GM04504 (cell line): Measurements from ENCODE around the gene INA.
"Not testable (repeated sequence)": the region's sequence is repeated elsewhere in the genome, so short reads cannot be mapped to it uniquely, and the experiment has no call there.

Source experiments
- DNase-seq: peaks from one replicate; pipeline ENCODE4 v3.0.0-alpha.2; 2012; ENCODE audit warnings: low read depth

The INA gene

DNA sequence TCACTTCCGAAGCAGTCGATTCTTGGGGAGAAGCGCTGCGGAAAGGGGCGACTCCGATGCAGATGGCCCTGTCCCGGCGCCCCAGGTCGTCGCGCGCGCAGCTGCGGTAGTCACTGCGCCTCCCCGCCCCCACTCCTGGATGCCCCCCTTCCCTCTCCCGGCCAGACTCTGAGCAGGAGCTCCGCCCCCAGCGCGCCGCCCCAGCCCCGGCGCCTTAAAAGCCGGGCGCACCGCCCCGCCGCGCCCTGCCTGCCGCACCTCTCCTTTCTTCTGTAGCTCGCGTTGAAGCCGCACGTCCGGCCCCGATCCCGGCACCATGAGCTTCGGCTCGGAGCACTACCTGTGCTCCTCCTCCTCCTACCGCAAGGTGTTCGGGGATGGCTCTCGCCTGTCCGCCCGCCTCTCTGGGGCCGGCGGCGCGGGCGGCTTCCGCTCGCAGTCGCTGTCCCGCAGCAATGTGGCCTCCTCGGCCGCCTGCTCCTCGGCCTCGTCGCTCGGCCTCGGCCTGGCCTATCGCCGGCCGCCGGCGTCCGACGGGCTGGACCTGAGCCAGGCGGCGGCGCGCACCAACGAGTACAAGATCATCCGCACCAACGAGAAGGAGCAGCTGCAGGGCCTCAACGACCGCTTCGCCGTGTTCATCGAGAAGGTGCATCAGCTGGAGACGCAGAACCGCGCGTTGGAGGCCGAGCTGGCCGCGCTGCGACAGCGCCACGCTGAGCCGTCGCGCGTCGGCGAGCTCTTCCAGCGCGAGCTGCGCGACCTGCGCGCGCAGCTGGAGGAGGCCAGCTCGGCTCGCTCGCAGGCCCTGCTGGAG is at the start of gene INA:
Gene INA, plus strand, starts transcription at position 243 of the 817 bp plus-strand sequence. Its CDS starts 74 bp downstream, at position 317.
- DNase-seq, result no peak

DNA sequence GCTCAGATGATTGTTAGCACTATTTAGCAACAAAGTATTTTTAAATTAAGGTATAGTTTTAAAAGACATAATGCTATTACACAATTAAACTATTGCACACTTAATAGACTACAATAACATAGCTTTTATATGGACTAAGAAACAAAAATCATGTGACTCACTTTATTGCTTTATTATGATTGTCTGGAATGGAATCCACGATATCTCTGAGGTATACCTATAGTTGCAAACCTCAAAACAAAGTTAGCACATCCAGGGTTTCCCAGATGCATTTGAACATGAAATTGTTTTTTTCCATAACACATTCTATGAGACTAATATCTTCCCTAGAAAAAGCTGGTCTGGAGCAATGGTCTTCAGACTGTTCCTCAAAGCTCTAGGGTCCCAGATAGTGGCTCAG is 49.5 kb upstream of the INA start:
- no peak for DNase-seq

DNA sequence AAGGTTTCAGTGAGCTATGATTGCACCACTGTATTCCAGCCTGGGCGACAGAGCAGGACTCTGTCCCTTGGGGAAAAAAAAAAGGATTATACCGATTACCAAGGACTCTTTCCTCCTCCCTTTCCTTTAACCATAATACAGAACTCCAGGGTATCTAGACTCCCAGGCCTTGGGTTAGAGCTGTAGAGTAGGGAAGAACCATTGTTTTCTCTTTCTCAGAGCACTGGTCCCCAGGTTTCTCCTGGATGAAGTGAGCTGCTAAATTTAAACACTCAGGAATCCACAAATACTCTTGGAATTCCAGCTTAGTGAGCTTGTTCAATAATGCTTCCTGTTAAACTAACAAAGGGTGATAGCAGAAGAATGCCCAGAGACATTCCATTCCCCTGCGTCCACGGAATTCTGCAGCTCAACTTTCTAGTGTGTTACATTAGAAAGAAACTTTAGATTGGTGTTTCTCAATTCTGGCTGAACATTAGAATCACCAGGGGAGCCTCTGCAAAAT is 45.8 kb upstream of the INA start:
- DNase-seq, result peak; percentile 82

DNA sequence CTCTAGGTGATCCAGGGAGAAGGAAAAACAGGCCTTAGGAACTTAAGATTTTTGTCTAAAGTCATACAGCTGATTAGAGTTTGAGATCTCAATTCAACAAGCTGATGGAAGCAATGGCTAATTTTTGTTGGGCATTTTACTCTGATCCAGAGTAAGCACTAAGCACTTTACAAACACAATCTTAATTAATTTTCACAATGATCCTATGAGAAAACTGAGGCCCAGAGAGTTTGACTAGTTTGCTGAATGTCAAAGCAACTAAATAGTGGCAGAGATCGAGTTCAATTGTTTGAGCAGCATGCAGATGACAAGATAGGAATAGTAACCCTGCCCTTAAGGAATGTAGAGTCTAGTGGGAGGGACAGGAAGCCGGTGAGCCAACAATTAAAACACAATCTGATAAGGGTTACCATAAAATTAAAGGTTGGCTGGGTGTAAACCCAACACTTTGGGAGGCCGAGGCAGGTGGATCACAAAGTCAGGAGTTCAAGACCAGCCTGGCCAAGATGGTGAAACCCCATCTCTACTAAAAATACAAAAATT is 44.7 kb upstream of the INA start:
- no peak for DNase-seq

DNA sequence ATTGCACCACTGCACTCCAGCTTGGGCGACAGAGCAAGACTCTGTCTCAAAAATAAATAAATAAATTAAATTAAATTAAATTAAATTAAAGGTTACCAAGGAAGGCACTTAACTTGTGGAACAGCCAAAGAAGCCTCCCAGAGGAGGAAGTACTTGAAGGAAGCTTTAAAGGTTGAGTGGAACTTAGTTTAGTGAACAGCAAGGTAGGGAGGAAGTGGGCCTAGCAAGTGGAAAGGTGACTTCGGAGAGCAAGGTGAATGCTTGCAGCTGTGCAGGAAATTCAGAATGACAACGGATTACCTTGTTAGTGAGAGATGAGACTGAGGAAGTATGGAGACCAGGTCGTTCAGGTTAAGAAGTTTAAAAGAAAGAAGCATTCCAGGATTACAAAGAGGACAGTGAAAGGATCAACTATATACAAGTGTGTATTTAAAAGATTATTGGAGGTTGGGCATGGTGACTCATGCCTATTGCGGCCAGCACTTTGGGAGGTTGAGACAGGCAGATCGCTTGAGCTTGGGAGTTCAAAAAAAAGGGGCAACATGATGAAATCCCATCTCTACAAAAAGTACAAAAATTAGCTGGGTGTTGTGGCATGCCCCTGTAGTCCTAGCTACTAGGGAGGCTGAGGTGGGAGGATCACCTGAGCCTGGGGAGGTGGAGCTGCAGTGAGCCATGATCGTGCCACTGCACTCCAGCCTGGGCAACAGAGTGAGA is 44.0 kb upstream of the INA start:
- DNase-seq, result no peak

DNA sequence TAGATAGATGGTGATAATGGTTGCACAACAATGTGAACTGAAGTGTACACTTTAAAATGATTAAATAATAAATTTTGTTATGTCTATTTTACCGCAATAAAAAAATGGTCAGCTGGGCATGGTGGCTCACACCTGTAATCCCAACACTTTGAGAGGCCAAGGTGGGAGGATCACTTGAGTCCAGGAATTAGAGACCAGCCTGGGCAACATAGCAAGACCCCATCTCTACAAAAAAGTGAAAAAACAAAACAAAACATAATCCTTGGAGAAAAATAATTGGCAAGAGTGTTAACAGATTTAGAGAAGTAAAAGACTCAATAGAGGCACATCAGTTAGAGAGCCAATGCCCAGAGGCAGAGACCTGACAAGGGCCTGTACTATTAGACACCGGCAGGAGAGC is 41.2 kb upstream of the INA start:
- no peak for DNase-seq

DNA sequence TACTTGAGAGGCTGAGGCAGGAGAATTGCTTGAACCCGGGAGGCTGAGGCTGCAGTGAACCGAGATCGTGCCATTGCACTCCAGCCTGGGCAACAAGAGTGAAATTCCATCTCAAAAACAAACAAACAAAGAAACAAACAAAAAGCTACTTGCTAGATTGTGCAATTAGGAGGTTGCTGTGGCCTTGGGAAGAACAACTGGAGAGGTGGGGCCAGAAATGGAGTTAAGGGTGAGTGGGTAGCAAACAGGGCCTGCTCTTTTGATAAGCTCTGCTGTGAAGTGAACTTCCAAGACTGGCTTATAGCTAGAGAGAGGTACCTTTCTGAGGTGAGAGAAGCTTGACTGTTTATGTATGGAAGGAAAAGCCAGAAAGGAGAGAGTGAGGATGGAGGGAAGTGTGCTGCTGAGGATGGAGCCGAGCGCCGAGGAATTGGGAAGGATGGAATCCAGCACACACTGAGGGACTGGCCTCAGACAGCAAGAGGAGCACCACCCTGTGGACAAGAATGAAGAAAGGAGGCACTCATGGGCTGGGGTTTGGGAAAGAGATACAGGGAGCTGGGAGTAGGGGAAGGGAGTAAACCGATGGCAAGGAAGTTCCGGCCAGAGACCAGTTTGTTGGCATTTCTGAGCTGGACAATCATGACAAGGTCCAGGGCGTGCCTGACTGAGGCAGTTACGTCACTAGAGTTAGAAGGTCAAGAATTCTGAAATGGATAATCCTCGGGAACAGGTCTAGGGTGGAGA is 38.3 kb upstream of the INA start:
- peak; percentile 44 for DNase-seq

DNA sequence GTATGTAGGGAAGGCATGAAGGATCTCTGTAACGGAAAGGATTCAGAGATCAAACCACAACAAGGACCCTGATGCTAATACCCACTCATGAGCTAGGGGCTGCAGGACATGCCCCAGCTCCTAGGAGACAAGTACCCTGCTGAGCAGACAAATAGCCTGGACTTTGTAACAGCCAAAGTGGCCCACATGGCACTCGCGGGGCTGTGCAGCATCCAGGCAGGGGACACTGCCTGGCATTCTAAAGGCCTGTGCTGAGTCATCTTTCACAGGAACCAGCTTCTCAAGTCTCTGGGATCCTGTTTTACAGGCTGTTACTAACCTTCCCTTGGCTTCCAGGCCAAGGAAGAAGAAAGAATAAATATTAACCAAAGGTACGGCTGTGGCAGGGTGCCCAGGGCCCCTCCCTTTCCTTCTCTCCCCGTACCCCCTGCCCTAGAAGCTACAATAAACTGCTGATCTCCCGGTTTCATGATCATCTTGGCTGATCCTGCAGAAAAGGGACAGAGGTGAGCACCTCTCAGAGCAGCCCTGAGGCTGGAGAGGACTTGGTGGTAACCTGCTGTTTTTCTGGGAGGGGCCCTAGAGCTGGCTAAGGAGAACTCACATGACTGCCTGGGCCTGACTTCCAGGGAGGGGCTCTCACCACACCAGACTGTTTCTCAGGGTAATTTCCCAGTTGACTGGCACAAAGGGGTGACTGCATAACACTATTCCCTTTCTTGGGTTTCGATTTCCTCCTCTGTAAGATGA is 35.5 kb upstream of the INA start:
- DNase-seq, result no peak

DNA sequence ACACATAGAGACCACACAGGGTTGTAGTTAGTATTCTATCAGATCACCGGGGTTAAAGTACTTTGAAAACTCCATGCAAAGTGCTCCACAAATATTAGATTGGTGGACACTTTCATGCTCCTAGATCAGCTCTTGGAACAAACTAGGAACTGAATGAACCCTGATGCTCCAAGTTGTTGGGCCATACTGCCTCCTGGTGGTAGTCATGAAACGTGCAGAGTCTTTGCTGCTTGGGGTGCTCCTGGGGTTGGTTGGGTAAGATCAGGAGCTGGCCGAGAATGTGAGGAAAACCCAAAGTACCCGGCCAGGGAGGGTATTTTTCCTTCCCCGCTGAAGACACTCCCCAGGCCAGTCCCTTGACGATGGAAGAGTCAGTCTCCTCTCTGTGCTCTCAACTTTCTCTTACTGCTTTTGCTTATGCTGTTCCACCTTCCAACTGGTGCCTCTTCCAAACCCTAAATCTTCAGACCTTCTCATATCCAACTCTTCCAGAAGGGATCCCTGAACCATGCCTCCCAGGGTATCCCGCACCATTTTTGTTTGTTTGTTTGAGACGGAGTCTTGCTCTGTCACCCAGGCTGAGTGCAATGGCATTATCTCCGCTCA is 32.2 kb upstream of the INA start:
- DNase-seq, result peak; percentile 60

DNA sequence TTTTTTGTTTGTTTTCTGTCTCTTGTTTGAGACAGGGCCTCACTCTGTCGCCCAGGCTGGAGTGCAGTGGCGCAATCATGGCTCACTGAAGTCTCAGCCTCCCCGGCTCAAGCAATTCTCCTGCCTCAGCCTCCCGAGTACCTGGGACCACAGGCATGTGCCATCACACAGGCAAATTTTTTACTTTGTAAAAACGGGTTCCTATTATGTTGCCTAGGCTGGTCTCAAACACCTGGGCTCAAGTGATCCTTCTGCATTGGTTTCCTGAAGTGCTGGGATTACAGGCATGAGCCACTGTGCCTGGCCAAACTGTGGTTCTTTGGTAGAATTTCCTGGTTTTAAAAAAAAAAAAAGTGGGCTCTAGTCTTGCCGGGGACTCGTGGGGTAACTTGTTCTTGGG is 31.4 kb upstream of the INA start, which contains the start of gene RPEL1:
Gene RPEL1, plus strand, starts transcription at position 301 of the 400 bp plus-strand sequence. CDS start 110 bp downstream, outside the sequence.
- DNase-seq, result not testable (repeated sequence)

DNA sequence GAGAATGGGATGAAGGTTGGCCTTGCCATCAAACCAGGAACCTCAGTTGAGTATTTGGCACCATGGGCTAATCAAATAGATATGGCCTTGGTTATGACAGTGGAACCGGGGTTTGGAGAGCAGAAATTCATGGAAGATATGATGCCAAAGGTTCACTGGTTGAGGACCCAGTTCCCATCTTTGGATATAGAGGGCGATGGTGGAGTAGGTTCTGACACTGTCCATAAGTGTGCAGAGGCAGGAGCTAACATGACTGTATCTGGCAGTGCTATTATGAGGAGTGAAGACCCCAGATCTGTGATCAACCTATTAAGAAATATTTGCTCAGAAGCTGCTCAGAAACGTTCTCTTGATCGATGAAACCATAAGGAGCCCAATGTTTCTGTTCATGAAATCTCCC is 30.6 kb upstream of the INA start:
- no peak for DNase-seq

DNA sequence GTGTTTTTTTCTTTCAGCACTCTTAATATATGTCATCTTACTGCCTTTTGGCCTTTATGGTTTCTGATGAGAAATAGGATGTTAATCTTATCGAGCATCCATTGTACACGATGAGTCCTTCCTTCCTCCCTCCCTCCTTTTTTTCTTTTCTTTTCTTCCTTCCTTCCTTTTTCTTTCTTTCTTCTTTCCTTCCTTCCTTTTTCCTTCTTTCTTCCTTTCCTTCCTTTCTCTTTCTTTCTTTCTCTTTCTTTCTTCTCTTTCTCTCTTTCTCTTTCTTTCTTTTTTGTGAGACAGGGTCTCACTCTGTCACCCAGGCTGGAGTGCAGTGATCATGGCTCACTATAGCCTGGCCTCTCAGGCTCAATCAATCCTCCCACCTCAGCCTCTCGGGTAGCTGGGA is 22.8 kb upstream of the INA start:
- DNase-seq, result no peak

DNA sequence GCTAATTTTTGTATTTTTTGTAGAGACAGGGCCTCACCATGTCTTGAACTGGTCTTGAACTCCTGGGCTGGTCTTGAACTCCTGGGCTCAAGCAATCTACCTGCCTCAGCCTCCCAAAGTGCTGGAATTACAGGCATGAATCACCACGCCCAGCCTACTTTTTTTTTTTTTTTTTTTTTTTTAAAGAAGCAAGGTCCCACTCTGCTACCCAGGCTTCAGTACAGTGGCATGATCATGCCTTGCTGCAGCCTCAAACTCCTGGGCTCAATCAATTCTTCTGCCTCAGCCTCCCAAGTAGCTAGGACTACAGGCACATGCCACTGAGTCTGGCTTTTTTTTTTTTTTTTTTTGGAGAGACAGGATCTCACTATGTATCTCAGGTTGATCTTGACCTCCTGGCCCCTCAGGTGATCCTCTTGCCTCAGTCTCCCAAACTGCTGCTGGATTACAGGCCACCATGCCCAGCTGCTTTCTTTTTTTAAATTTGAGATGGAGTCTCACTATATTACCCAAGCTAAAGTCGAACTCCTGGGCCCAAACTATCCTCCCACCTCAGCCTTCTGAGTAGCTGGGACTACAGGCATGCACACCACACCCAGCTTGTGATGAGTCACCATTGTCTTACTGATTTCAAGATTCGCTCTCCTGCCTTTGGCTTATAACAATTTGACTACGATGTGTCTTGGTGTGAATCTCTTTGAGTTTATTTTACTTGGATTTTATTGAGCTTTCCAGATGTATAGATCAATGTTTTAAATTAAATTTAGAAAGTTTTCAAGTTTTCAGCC is 22.2 kb upstream of the INA start:
- DNase-seq, result no peak

DNA sequence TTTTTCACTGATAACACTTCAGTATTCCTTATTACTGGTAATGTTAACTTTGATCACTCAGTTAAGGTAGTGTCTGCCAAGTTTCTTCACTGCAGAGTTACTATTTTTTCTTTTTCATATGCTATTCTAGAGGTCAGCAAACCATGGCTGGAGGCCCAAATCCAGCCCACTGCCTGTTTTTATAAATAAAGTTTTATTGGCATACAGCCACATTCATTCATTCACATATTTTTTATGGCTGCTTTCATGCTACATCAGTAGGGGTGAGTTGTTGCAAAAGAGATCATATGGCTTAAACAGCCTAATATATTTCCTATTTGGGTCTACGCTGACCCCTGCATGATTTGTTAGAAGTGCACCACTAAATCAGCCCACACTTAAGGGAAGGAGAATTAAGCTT is 20.3 kb upstream of the INA start:
- DNase-seq, result no peak

DNA sequence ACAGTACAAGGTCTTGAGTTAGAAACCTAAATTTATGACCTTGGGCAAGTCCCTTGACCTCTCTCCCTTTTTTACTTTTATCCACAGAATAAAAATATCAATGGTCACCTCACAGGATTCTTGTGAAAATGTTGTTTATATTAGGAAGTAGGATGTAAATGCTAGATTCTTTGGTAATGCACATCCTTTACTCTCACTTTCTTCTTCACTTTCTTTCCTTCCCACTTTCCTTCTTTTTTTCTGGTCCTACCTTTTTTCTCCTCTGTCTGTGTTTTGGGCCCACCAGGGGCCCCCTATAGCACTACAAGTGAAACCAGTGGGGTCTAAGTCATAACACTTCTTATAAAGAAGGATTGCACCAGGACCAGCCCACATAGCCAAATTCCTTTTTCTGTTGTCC is 19.1 kb upstream of the INA start:
- DNase-seq, result no peak

DNA sequence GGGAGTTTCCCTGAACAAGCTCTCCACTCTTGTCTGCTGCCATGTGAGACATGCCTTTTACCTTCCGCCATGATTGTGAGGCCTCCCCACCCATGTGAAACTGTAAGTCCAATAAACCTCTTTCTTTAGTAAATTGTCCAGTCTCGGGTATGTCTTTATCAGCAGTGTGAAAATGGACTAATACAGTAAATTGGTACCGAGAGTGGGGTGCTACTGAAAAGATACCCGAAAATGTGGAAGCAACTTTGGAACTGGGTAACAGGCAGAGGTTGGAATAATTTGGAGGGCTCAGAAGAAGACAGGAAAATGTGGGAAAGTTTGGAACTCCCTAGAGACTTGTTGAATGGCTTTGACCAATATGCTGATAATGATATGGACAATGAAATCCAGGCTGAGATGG is 18.0 kb upstream of the INA start:
- DNase-seq, result not testable (repeated sequence)

DNA sequence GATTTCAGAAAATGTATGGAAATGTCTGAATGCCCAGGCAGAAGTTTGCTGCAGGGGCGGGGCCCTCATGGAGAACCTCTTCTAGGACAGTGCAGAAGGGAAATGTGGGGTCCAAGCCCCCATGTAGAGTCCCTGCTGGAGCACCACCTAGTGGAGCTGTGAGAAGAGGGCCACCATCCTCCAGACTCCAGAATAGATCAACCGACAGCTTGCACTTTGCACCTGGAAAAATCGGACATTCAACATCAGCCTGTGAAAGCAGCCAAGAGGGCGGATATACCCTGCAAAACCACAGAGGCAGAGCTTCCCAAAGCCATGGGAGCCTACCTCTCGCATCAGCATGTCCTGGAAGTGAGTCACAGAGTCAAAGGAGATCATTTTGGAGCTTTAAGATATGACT is 16.9 kb upstream of the INA start:
- no peak for DNase-seq

DNA sequence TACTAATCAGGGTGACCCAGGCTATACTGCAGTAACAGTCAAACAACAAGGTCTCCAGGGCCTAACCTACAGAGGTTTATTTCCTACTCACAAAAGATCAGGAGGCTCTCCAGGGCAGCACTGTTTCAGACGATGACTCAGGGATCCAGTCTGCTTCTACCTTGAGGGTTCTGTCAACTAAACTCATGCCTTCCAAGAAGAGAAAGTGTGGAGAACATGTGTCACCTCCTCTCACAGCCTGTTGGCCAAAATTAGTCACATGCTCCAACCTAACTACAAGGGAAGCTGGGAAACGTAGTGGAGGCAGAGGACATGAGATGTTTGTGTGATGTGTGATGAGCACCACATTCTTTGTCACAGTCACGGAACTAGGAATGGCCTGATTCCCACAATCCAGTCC is 14.7 kb upstream of the INA start:
- DNase-seq, result no peak

DNA sequence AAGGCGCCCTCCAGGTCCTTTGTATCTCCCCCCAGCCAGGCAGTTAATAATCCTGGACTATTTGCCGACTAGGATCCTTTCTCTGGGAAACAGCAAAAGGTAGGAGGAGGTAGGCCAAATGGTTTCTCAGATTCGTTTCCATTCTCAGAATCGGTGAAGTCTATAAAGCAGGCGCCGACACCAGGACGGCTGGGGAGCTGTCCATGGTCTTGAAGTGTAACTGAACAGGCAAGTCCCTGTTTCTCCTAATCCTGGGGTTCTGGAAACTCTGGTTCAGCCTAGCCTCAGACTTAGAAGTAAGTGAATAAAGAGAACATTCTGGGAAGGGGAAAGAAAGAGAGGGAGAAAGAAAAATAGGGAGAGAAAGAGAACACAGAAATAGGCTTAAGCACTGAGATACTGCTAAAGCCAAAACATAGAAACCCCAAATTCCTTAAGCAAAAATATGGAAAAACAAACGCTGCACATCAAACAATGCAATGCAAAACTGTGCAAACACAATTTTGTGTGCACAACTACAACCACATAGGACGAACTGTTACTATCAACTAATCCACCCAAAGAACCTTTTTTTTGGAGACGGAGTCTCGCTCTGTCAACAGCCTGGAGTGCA is 11.1 kb upstream of the INA start:
- DNase-seq, result peak; percentile 47

DNA sequence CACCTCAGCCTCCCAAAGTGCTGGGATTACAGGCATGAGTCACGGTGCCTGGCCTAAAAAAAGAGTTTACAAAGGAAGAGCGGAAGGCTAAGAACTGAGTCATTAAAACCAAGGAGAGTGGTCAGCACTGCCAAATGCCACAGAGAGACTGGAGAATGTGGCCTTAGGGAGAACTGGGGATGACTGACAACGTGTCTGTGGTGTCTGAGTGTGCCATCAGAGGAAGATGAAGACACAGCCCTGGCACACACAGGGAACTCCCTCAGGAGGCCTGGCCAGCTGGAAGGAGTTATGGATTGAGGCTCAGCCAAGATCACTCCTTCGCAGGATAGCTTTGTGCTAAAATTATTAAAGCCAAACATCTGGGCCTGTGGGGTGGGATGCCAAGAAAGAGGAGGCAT is 3.9 kb upstream of the INA start:
- DNase-seq, result peak; percentile 98
